GM12875 (cell line): ENCODE measurements around the gene SLC19A1.

ENCODE experiments used
- H3K4me3 ChIP-seq: one replicate; pipeline ENCODE4 v1.5.1; 2011; ENCODE audit warnings: low read depth, low read length, control low read depth
- TF ChIP-seq, protein P1 (sequence below): IDR thresholded peaks from 2 replicates; pipeline ENCODE4 v1.5.1; 2011; ENCODE audit warnings: low read depth, mild to moderate bottlenecking, control low read depth, inconsistent platforms, low read length, moderate library complexity, borderline replicate concordance; ENCODE audit not compliant: insufficient read depth

Gene SLC19A1

GRCh38 chr21:45511007-45511406 is 31.2 kb downstream of the SLC19A1 start:
- H3K4me3 ChIP-seq, result no peak overlapping the region
- TF ChIP-seq, protein P1, sequence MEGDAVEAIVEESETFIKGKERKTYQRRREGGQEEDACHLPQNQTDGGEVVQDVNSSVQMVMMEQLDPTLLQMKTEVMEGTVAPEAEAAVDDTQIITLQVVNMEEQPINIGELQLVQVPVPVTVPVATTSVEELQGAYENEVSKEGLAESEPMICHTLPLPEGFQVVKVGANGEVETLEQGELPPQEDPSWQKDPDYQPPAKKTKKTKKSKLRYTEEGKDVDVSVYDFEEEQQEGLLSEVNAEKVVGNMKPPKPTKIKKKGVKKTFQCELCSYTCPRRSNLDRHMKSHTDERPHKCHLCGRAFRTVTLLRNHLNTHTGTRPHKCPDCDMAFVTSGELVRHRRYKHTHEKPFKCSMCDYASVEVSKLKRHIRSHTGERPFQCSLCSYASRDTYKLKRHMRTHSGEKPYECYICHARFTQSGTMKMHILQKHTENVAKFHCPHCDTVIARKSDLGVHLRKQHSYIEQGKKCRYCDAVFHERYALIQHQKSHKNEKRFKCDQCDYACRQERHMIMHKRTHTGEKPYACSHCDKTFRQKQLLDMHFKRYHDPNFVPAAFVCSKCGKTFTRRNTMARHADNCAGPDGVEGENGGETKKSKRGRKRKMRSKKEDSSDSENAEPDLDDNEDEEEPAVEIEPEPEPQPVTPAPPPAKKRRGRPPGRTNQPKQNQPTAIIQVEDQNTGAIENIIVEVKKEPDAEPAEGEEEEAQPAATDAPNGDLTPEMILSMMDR, result no peak

GRCh38 chr21:45510466-45510955 is 31.7 kb downstream of the SLC19A1 start:
- TF ChIP-seq, protein P1, result no peak

DNA sequence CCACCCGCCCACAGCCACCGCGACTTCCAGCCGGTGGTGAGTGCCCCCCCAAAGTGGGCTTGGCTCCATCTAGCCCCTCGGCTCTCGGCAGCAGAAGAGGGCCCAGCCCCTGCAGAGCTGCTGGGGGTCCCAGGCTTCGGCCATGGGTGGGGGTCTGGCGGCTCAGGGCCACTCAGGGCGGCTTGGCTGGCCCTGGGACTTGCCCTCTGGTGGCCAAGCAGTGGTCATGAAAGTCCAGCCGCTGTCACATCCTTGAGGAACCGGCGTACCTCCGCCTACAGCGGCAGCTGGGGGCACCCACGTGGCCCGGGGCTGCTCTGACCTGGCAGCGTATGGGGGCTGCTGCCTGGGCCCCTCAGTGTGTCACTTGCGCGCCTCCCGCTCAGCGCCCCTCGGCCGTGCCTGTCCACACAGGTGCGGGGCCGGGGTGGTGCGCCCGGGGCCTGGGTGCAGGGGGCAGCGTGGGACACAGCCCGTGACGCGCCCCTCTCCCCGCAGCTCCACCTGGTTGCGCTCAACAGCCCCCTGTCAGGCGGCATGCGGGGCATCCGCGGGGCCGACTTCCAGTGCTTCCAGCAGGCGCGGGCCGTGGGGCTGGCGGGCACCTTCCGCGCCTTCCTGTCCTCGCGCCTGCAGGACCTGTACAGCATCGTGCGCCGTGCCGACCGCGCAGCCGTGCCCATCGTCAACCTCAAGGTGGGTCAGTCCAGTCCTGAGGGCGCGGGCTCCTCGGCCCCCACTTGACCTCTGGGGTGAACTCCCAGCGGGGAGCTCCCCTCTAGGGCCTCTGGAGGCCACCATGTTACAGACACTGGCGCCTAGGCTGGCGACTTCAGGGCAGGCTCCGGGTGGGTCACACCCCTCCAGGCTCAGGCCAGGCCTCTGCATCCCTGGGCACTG is 32.4 kb downstream of the SLC19A1 start:
- TF ChIP-seq, protein P1, result no peak
- H3K4me3 ChIP-seq, result no peak overlapping the region

More at GRCh38 chr21:45510466-45510955, 31.7 kb downstream of the SLC19A1 start:
- no peak overlapping the region for H3K4me3 ChIP-seq

- H3K4me3 ChIP-seq, result no peak overlapping the region
- TF ChIP-seq, protein P1, result no peak
These were observed 33.4 kb downstream of the SLC19A1 start for GRCh38 chr21:45508607-45509565.

GRCh38 chr21:45507888-45508508 is 34.2 kb downstream of the SLC19A1 start:
- TF ChIP-seq, protein P1, result no peak
- no peak overlapping the region for H3K4me3 ChIP-seq

DNA sequence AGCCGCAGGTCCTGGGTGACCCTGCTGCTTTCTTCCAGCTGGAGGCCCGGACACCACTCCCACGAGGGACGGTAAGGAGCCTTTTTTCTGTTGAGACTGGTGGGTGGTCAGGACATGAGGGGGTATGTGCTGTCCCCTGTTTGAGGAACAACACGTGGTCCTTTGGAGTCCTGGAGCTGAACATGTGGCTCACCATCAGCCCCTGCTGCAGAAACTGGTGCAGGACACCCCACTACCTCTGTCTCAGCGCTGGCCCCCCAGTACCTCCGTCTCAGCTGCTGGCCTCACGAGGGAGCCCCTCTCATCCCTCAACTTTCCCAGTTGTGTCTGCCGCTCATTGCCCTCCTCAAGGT is 34.7 kb downstream of the SLC19A1 start:
- TF ChIP-seq, protein P1, result no peak
- no peak overlapping the region for H3K4me3 ChIP-seq
